Kidney (tissue), 14 donors: ENCODE results near the gene VOPP1. TPM values are rescaled to one million over a fixed set of nuclear protein-coding genes. Genes with fewer than 3 reads are reported as not detected.

ENCODE experiments used
- DNase-seq, 5 donors: peaks; one replicate each; pipeline ENCODE4 v3.0.0-alpha.2; 2013 to 2020
- FAIRE-seq: peaks from 2 replicates; lab custom pipeline; 2012; peaks lifted over from hg19 to GRCh38; lab: Jason Lieb, UNC
- H3K27ac ChIP-seq, 2 donors: one replicate each; pipeline ENCODE4 v1.7.0; 2013; ENCODE audit warnings: low read depth in 2 of 2, low read length in 2 of 2, inconsistent platforms in 1 of 2
- H3K27me3 ChIP-seq: one replicate; pipeline ENCODE4 v1.7.1; 2013; ENCODE audit warnings: low read length, inconsistent platforms; ENCODE audit not compliant: control insufficient read depth, insufficient read depth
- H3K36me3 ChIP-seq, 3 donors: one replicate each; pipeline versions ENCODE4 v1.7.0 to v1.7.1; 2013; ENCODE audit warnings: low read length in 3 of 3, control low read depth in 1 of 3, inconsistent platforms in 1 of 3; ENCODE audit not compliant: insufficient read depth in 3 of 3, control insufficient read depth in 2 of 3
- H3K4me1 ChIP-seq, 3 donors: one replicate each; pipeline versions ENCODE4 v1.7.0 to v1.7.1; 2013; ENCODE audit warnings: low read length in 3 of 3, inconsistent platforms in 1 of 3, low read depth in 1 of 3; ENCODE audit not compliant: control insufficient read depth in 2 of 3, insufficient read depth in 2 of 3
- H3K4me3 ChIP-seq, 3 donors: one replicate each; pipeline versions ENCODE4 v1.7.0 to v1.8.1; 2013; ENCODE audit warnings: low read length in 3 of 3, control low read depth in 1 of 3, inconsistent platforms in 1 of 3
- H3K9ac ChIP-seq, 3 donors: one replicate each; pipeline versions ENCODE4 v1.7.0 to v1.7.1; 2013; ENCODE audit warnings: low read length in 3 of 3, control low read depth in 1 of 3, inconsistent platforms in 1 of 3
- H3K9me3 ChIP-seq, 3 donors: one replicate each; pipeline versions ENCODE4 v1.7.0 to v1.7.1; 2013; ENCODE audit warnings: low read length in 3 of 3, control low read depth in 1 of 3, inconsistent platforms in 1 of 3; ENCODE audit not compliant: control insufficient read depth in 2 of 3, insufficient read depth in 1 of 3
- CTCF ChIP-seq: IDR thresholded peaks from 3 replicates; pipeline ENCODE4 v1.5.1; 2012; ENCODE audit warnings: mild to moderate bottlenecking, moderate library complexity, borderline replicate concordance; ENCODE audit not compliant: insufficient read depth; ENCODE audit errors: extremely low read depth
- intact Hi-C: fragments of 100-400 bp; cut with DNase I; formaldehyde crosslinking; loops from one replicate; pipeline ENCODE4 v1.11.1; 2022
- polyA plus RNA-seq: library from polyadenylated mRNA; stranded (reverse); fragments of 350-450 nt; fragmentation: Illumina TruSeq; extraction: RNeasy Lipid Tissue Mini Kit (QIAGEN cat#74804); gene quantifications from one replicate; pipeline ENCODE4 v1.2.3, GENCODE V29; 2014; ENCODE audit warnings: low read depth, low replicate concordance; ENCODE audit not compliant: insufficient read depth
- total RNA-seq: library from RNA; stranded (reverse); fragmentation: NEBNext Ultra II Directional; extraction: Animal tissue kit (Norgen Biotek cat#: 25700); gene quantifications from one replicate; pipeline ENCODE4 v1.2.1, GENCODE V29; 2021
- donor health status: control.
- donor health status: control.
- donor health status: control.
- donor health status: control.
- donor health status: control.
- donor health status: DM: yes; HTN: yes; CAD: no.
- donor health status: Normal renal cell carcinoma (clear cell type).

VOPP1 gene
- total and polyA plus RNA-seq, 2 donors from 2014 or later, result 47.3 to 98.7 TPM

- no peak for FAIRE-seq
Observed at GRCh38 chr7:55540226-55540858, 32.0 kb downstream of the VOPP1 start.

GRCh38 chr7:55539380-55539779 is 32.9 kb downstream of the VOPP1 start:
- H3K36me3 ChIP-seq, result no peaks in the 10 kb centered on the region
- no peak for TF ChIP-seq CTCF
- FAIRE-seq (no peak), DNase-seq (no peak)
- H3K4me3 ChIP-seq, result no peak overlapping the region
- H3K27me3 ChIP-seq, result no peaks in the 10 kb centered on the region
- peaks cover 0 to 17% (median 0%) of the 10 kb centered on the region in 3 donors for H3K4me1 ChIP-seq
- no peak overlapping the region for H3K9ac ChIP-seq
- intact Hi-C loops, result no loop called here
- no peak overlapping the region for H3K27ac ChIP-seq
- no peaks in the 10 kb centered on the region for H3K9me3 ChIP-seq

More at GRCh38 chr7:55540226-55540858, 32.0 kb downstream of the VOPP1 start:
- Histone ChIP-seq H3K27ac (no peak overlapping the region), H3K9ac (no peak overlapping the region), H3K4me1 (peaks cover 0 to 12% (median 0%) of the 10 kb centered on the region in 3 donors), H3K27me3 (no peaks in the 10 kb centered on the region), H3K36me3 (no peaks in the 10 kb centered on the region), H3K4me3 (no peak overlapping the region), H3K9me3 (no peaks in the 10 kb centered on the region)
- TF ChIP-seq CTCF, result no peak
- DNase-seq, result peak in 1 of 5 donors; percentile 58
- intact Hi-C loops, result no loop called here

DNA sequence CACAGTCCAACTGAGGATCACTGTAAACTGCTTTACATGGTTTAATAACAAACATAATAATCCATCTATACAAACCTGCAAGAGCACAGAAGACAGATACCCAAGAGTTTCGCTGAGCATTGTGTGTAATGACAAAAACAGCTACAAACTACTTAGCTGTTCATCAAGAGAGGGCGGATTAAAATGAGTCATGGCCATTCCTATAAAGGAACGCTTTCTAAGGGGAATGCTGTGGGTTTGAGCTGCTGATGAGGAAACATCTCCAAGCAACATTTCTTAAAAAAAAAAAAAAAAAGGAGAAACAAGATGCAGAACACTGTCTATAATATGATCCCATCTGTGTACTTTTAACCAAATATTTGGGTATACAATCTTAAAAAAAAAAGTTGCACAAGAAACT is 33.8 kb downstream of the VOPP1 start:
- peaks cover 0 to 22% (median 4%) of the 10 kb centered on the region in 3 donors for H3K4me1 ChIP-seq
- no peak overlapping the region for H3K9ac ChIP-seq
- FAIRE-seq (no peak), DNase-seq (no peak)
- H3K27me3 ChIP-seq, result no peaks in the 10 kb centered on the region
- H3K36me3 ChIP-seq, result no peaks in the 10 kb centered on the region
- no peaks in the 10 kb centered on the region for H3K9me3 ChIP-seq
- H3K27ac ChIP-seq, result no peak overlapping the region
- no peak for TF ChIP-seq CTCF
- intact Hi-C loops, result no loop called here
- no peak overlapping the region for H3K4me3 ChIP-seq

DNA sequence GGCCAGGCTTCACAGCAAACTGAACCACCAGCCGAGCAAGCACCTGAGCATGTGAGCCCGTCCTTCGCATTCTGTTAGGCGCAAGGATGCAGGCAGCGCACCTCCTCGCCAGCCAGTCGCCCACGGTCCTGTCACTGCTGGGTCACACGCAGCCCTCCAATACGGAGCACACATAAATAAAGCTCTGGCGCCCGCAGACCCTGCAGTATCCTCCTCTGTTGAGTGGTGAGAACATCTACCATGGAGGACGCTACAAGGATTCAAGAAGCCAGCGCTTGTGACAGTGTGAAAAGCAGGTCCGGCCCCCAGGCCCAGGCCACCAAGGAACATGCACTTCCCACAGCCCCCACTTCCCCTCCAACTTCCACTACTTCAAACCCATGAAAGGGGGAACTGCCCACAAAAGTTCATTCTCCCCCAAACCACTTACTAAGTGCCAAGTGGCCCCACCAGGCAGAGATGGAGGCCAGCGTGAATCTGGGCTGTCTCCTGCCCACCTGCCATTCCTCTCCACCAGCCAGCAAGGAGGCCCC is 34.8 kb downstream of the VOPP1 start:
- no peaks in the 10 kb centered on the region for H3K36me3 ChIP-seq
- peaks cover 0 to 26% (median 14%) of the 10 kb centered on the region in 3 donors for H3K4me1 ChIP-seq
- no peak overlapping the region for H3K4me3 ChIP-seq
- no peak for FAIRE-seq
- intact Hi-C loops, result no loop called here
- DNase-seq, result peak in 1 of 5 donors; percentile 53
- no peaks in the 10 kb centered on the region for H3K9me3 ChIP-seq
- H3K9ac ChIP-seq, result no peak overlapping the region
- H3K27me3 ChIP-seq, result no peaks in the 10 kb centered on the region
- no peak for TF ChIP-seq CTCF
- H3K27ac ChIP-seq, result no peak overlapping the region
